Panc1 (cell line): ENCODE measurements around the gene GFRA3. TPM values are rescaled to one million over a fixed set of nuclear protein-coding genes. Genes with fewer than 3 reads are reported as not detected.

Source experiments
- ATAC-seq: fragments of 200-7000 bp; cut with Tn5 transposase; 2 replicates; pipeline ENCODE4 v1.9.1; 2020; ENCODE audit warnings: mild to moderate bottlenecking, moderate library complexity
- BruUV-seq: library from RNA; stranded (reverse); fragments of 400-500 nt; replicated peaks from 2 replicates; lab custom pipeline; 2021; lab: Mats Ljungman, UMichigan
- CTCF ChIA-PET: fragments of 300-600 bp; sonication (Branson Sonifier 250); formaldehyde crosslinking; loops from one replicate; lab custom pipeline; 2022; ENCODE audit warnings: antibody characterized with exemption; lab: Charles Lee
- POLR2A ChIA-PET: fragments of 300-600 bp; sonication (Branson Sonifier 250); formaldehyde crosslinking; loops from one replicate; lab custom pipeline; 2022; ENCODE audit warnings: antibody characterized with exemption; lab: Charles Lee
- DNase-seq: peaks from one replicate; pipeline ENCODE4 v3.0.0-alpha.2; 2010; ENCODE audit warnings: low read depth, low spot score
- H3K27ac ChIP-seq: 2 replicates; pipeline ENCODE4 v1.5.1; 2011; ENCODE audit warnings: mild to moderate bottlenecking, low read length, inconsistent platforms
- H3K27me3 ChIP-seq: fragments of 200-500 bp; sonication (Bioruptor generic); 2 replicates; pipeline ENCODE4 v1.6.0; 2014; ENCODE audit warnings: low read length, inconsistent platforms; ENCODE audit not compliant: control insufficient read depth, insufficient read depth
- H3K36me3 ChIP-seq: fragments of 200-500 bp; sonication (Bioruptor generic); 2 replicates; pipeline ENCODE4 v1.5.1; 2014; ENCODE audit warnings: inconsistent platforms, mild to moderate bottlenecking, low read length, moderate library complexity; ENCODE audit not compliant: control insufficient read depth, insufficient read depth
- H3K4me1 ChIP-seq: 2 replicates; pipeline ENCODE4 v1.5.1; 2011; ENCODE audit warnings: inconsistent platforms, mild to moderate bottlenecking, low read length, moderate library complexity; ENCODE audit not compliant: control insufficient read depth, insufficient read depth
- H3K4me3 ChIP-seq, 2 experiments: 2 replicates each; pipeline ENCODE4 v1.5.1; 2011 to 2012; ENCODE audit warnings: low read depth in 2 of 2, low read length in 2 of 2, mild to moderate bottlenecking in 2 of 2, inconsistent platforms in 1 of 2, moderate library complexity in 1 of 2
- H3K9me3 ChIP-seq: fragments of 200-500 bp; sonication (Bioruptor generic); 2 replicates; pipeline ENCODE4 v1.5.1; 2014; ENCODE audit warnings: low read depth, mild to moderate bottlenecking, inconsistent platforms, low read length, moderate library complexity; ENCODE audit not compliant: control insufficient read depth, insufficient read depth
- CTCF ChIP-seq: fragments of 450-650 bp; IDR thresholded peaks from 2 replicates; pipeline ENCODE4 v1.5.1; 2017; ENCODE audit warnings: mild to moderate bottlenecking
- POLR2AphosphoS5 ChIP-seq: IDR thresholded peaks from 2 replicates; pipeline ENCODE4 v1.6.1; 2012; ENCODE audit warnings: mild to moderate bottlenecking, low read depth, low read length, moderate library complexity
- REST ChIP-seq, 2 experiments: IDR thresholded peaks; 2 replicates each; pipeline ENCODE4 v1.6.1; 2011 to 2012; ENCODE audit warnings: low read depth in 2 of 2, control low read depth in 1 of 2, low read length in 1 of 2, mild to moderate bottlenecking in 1 of 2, moderate library complexity in 1 of 2; ENCODE audit not compliant: insufficient read depth in 1 of 2
- SIN3A ChIP-seq: IDR thresholded peaks from 2 replicates; pipeline ENCODE4 v1.6.1; 2012; ENCODE audit warnings: low read depth, mild to moderate bottlenecking, low read length, moderate library complexity, borderline replicate concordance; ENCODE audit not compliant: insufficient read depth
- TCF7L2 ChIP-seq: IDR thresholded peaks from 2 replicates; pipeline ENCODE4 v1.6.1; 2011; ENCODE audit warnings: mild to moderate bottlenecking, low read depth, low read length, inconsistent platforms
- in situ Hi-C: cut with HindIII; loops from 2 replicates; pipeline ENCODE4 v1.10.0; 2016; ENCODE audit warnings: low sequenced_read_pairs, low pct_unique_long_range_greater_than_20kb
- intact Hi-C: fragments of 100-400 bp; cut with micrococcal nuclease; formaldehyde crosslinking; loops from one replicate; pipeline ENCODE4 v1.10.0; 2022; ENCODE audit not compliant: unreplicated experiment
- total RNA-seq: library from RNA; stranded (reverse); gene quantifications from one replicate; pipeline ENCODE4 v1.2.1, GENCODE V29; 2021; ENCODE audit not compliant: unreplicated experiment

The GFRA3 gene
- total RNA-seq, 1 experiment from 2014 or later: 1.5 TPM

GRCh38 chr5:138273834-138274188, 610 bp downstream of the GFRA3 start:
- TF ChIP-seq REST (IDR thresholded peaks at IDR 0.05; ENCODE audit: insufficient read depth in 1 of 2, low read depth in 2 of 2, low read length in 1 of 2): no peak
- TF ChIP-seq TCF7L2: no peak
- no peak for TF ChIP-seq CTCF
- TF ChIP-seq SIN3A: no peak
- TF ChIP-seq POLR2AphosphoS5: no peak

GRCh38 chr5:138272681-138273080, 1.7 kb downstream of the GFRA3 start:
- no peaks in the 10 kb centered on the region for H3K9me3 ChIP-seq
- H3K36me3 ChIP-seq: no peaks in the 10 kb centered on the region
- in situ Hi-C loops (no loop called here), intact Hi-C loops (no loop called here)
- H3K27ac ChIP-seq: no peak overlapping the region
- TF ChIP-seq CTCF (no peak), REST (IDR thresholded peaks at IDR 0.05; ENCODE audit: insufficient read depth in 1 of 2, low read depth in 2 of 2, low read length in 1 of 2) (no peak), SIN3A (no peak), POLR2AphosphoS5 (no peak), TCF7L2 (no peak)
- peaks cover 3% of the 10 kb centered on the region; the same call in 1 of the 2 replicates for H3K4me1 ChIP-seq
- ChIA-PET POLR2A (no interaction called here), CTCF (interaction anchor here (0.7 kb wide), 1 partner anchor 22 kb away, joined by 3 read pairs; no protein-coding TSS in a partner anchor)
- no TSS peak for BruUV-seq
- H3K27me3 ChIP-seq: no peaks in the 10 kb centered on the region; the same call in 1 of the 2 replicates
- ATAC-seq (no peak), DNase-seq (no peak)
- H3K4me3 ChIP-seq: no peak overlapping the region

More at GRCh38 chr5:138273834-138274188, 610 bp downstream of the GFRA3 start:
- H3K36me3 ChIP-seq: no peaks in the 10 kb centered on the region
- in situ Hi-C loops: no loop called here
- H3K27ac ChIP-seq: no peak overlapping the region
- no TSS peak for BruUV-seq
- peaks cover 3% of the 10 kb centered on the region; the same call in 1 of the 2 replicates for H3K4me1 ChIP-seq
- H3K27me3 ChIP-seq: no peaks in the 10 kb centered on the region; the same call in 1 of the 2 replicates
- intact Hi-C loops: no loop called here
- ATAC-seq (0 out of 2 replicates have a peak, but pooled peaks have one; percentile 45), DNase-seq (no peak)
- POLR2A ChIA-PET: no interaction called here
- CTCF ChIA-PET: interaction anchor here (0.6 kb wide), 1 partner anchor 160 kb away, joined by 6 read pairs; no protein-coding TSS in a partner anchor
- H3K4me3 ChIP-seq: no peak overlapping the region; a peak in 1 of 4 replicates
- H3K9me3 ChIP-seq: no peaks in the 10 kb centered on the region
